ENCODE measurements around the gene ZNF567.

DNA sequence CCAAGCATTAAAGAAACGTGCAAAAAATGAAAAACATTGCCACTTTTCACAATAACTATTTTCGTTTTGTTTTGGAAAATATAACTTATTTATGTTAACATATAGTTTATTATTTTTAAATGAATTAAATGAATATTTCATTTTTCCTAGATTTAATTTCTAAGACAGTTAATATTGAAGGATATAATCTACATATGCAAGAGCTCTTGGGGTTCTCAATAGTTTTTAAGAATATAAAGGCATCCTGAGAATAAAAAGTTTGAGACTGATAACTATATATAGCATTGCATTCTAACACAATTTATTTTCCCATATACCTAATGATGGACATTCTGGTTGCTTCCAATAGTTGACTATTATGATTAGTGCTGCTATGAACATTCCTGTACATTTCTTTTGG, 40.7 kb upstream of the ZNF567 start:
- TF ChIP-seq POLR2AphosphoS5 (IDR thresholded peaks at IDR 0.05; ENCODE audit: low read depth, low read length) (no peak), TAF1 (IDR thresholded peaks at IDR 0.05; ENCODE audit: borderline replicate concordance, insufficient read depth, low read length) (no peak)
